Measurements from ENCODE around the gene TCEANC2. TPM values are rescaled to one million over a fixed set of nuclear protein-coding genes. Genes with fewer than 3 reads are reported as not detected.

TCEANC2 gene
- polyA plus RNA-seq, 1 experiment: 4.1 TPM

- TF ChIP-seq CTCF (IDR thresholded peaks at IDR 0.05; ENCODE audit: insufficient read depth, low read depth, low read length): no peak
- Histone ChIP-seq H3K27me3 (ENCODE audit: control insufficient read depth, insufficient read depth, low read length) (no peaks in the 10 kb centered on the region), H3K4me3 (ENCODE audit: low read depth, low read length) (peak overlapping the region; percentile 59), H3K36me3 (ENCODE audit: control insufficient read depth, insufficient read depth, low read length) (no peaks in the 10 kb centered on the region)
- no peak for DNase-seq (ENCODE audit: low read depth)
- ChIA-PET CTCF (interaction anchor here (0.6 to 2.1 kb wide), 5 partner anchors 60 to 437 kb away, joined by 3 to 6 read pairs (median 4); no protein-coding TSS in a partner anchor), POLR2A (interaction anchor here (0.8 kb wide), 1 partner anchor 12 kb away, joined by 5 read pairs; no protein-coding TSS in a partner anchor)
These were observed 1.4 kb upstream of the TCEANC2 start for GRCh38 chr1:54051933-54052430.

GRCh38 chr1:54052431-54052933 is 926 bp upstream of the TCEANC2 start:
- TF ChIP-seq CTCF (IDR thresholded peaks at IDR 0.05; ENCODE audit: insufficient read depth, low read depth, low read length): no peak
- ChIA-PET POLR2A (no interaction called here), CTCF (interaction anchor here (0.6 to 2.1 kb wide), 5 partner anchors 17 to 191 kb away, joined by 3 to 6 read pairs (median 3); no protein-coding TSS in a partner anchor)
- DNase-seq (ENCODE audit: low read depth): no peak
- no peaks in the 10 kb centered on the region for H3K27me3 ChIP-seq (ENCODE audit: control insufficient read depth, insufficient read depth, low read length)
- no peaks in the 10 kb centered on the region for H3K36me3 ChIP-seq (ENCODE audit: control insufficient read depth, insufficient read depth, low read length)
- peak overlapping the region; percentile 59 for H3K4me3 ChIP-seq (ENCODE audit: low read depth, low read length)

- ChIA-PET CTCF (interaction anchor here (1.0 to 1.3 kb wide), 3 partner anchors 28 to 356 kb away, joined by 3 to 4 read pairs (median 3); no protein-coding TSS in a partner anchor), POLR2A (no interaction called here)
- Histone ChIP-seq H3K4me3 (ENCODE audit: low read depth, low read length) (peak overlapping the region; percentile 59), H3K27me3 (ENCODE audit: control insufficient read depth, insufficient read depth, low read length) (no peaks in the 10 kb centered on the region), H3K36me3 (ENCODE audit: control insufficient read depth, insufficient read depth, low read length) (no peaks in the 10 kb centered on the region)
- TF ChIP-seq CTCF (IDR thresholded peaks at IDR 0.05; ENCODE audit: insufficient read depth, low read depth, low read length): no peak
- no peak for DNase-seq (ENCODE audit: low read depth)
These were observed 483 bp downstream of the TCEANC2 start for GRCh38 chr1:54053745-54054437.

- no peak overlapping the region; the same call in none of the 2 replicates for H3K4me3 ChIP-seq (ENCODE audit: low read depth, low read length)
- no peak for TF ChIP-seq CTCF (IDR thresholded peaks at IDR 0.05; ENCODE audit: insufficient read depth, low read depth, low read length)
- CTCF ChIA-PET: interaction anchor here (1.0 to 1.3 kb wide), 2 partner anchors 28 to 356 kb away, joined by 3 read pairs; no protein-coding TSS in a partner anchor
- DNase-seq (ENCODE audit: low read depth): no peak
- no peaks in the 10 kb centered on the region for H3K36me3 ChIP-seq (ENCODE audit: control insufficient read depth, insufficient read depth, low read length)
- POLR2A ChIA-PET: no interaction called here
- no peaks in the 10 kb centered on the region for H3K27me3 ChIP-seq (ENCODE audit: control insufficient read depth, insufficient read depth, low read length)
These were observed 986 bp downstream of the TCEANC2 start for GRCh38 chr1:54054438-54054749.

GRCh38 chr1:54064299-54064698 is 10.9 kb downstream of the TCEANC2 start:
- POLR2A ChIA-PET: no interaction called here
- no peak for TF ChIP-seq CTCF (IDR thresholded peaks at IDR 0.05; ENCODE audit: insufficient read depth, low read depth, low read length)
- CTCF ChIA-PET: interaction anchor here (1.9 kb wide), 1 partner anchor 12 kb away, joined by 4 read pairs; no protein-coding TSS in a partner anchor
- H3K27me3 ChIP-seq (ENCODE audit: control insufficient read depth, insufficient read depth, low read length): no peaks in the 10 kb centered on the region
- DNase-seq (ENCODE audit: low read depth): no peak
- no peak overlapping the region for H3K4me3 ChIP-seq (ENCODE audit: low read depth, low read length)
- H3K36me3 ChIP-seq (ENCODE audit: control insufficient read depth, insufficient read depth, low read length): no peaks in the 10 kb centered on the region

Data from BJ (cell line).